H9 (cell line): ENCODE results near the gene RPL22. TPM values are rescaled to one million over a fixed set of nuclear protein-coding genes. Genes with fewer than 3 reads are reported as not detected.

Source experiments
- DNase-seq: peaks from one replicate; pipeline ENCODE4 v3.0.0-alpha.2; 2017
- H2AFZ ChIP-seq: one replicate; pipeline ENCODE4 v1.6.1; 2013; ENCODE audit warnings: mild to moderate bottlenecking, low read length, control low read depth, moderate library complexity
- H2AK5ac ChIP-seq: 2 replicates; pipeline ENCODE4 v1.6.1; 2013; ENCODE audit warnings: low read length, control low read depth, mixed read lengths; ENCODE audit not compliant: insufficient read length
- H2BK120ac ChIP-seq: one replicate; pipeline ENCODE4 v1.6.1; 2013; ENCODE audit warnings: low read depth, mild to moderate bottlenecking, low read length, control low read depth, inconsistent platforms; ENCODE audit not compliant: poor library complexity, severe bottlenecking
- H2BK12ac ChIP-seq: 2 replicates; pipeline ENCODE4 v1.6.1; 2013; ENCODE audit warnings: low read length, control low read depth, mixed read lengths, low read depth; ENCODE audit not compliant: insufficient read length
- H2BK15ac ChIP-seq: 2 replicates; pipeline ENCODE4 v1.6.1; 2013; ENCODE audit warnings: low read depth, low read length, control low read depth
- H2BK20ac ChIP-seq: one replicate; pipeline ENCODE4 v1.6.1; 2013; ENCODE audit warnings: low read depth, mild to moderate bottlenecking, low read length, control low read depth, inconsistent platforms; ENCODE audit not compliant: poor library complexity, severe bottlenecking
- H2BK5ac ChIP-seq: 2 replicates; pipeline ENCODE4 v1.6.1; 2013; ENCODE audit warnings: low read length, control low read depth, mixed read lengths; ENCODE audit not compliant: insufficient read length
- H3K14ac ChIP-seq: 2 replicates; pipeline ENCODE4 v1.6.1; 2013; ENCODE audit warnings: low read length, control low read depth; ENCODE audit not compliant: insufficient read depth
- H3K18ac ChIP-seq: 2 replicates; pipeline ENCODE4 v1.6.1; 2013; ENCODE audit warnings: low read depth, mild to moderate bottlenecking, mixed read lengths, low read length, control low read depth; ENCODE audit not compliant: insufficient read length
- H3K23ac ChIP-seq: 2 replicates; pipeline ENCODE4 v1.6.1; 2013; ENCODE audit warnings: low read length, control low read depth, mixed read lengths, low read depth; ENCODE audit not compliant: insufficient read length
- H3K23me2 ChIP-seq: 2 replicates; pipeline ENCODE4 v1.6.1; 2013; ENCODE audit warnings: low read depth, mild to moderate bottlenecking, mixed read lengths, low read length, control low read depth; ENCODE audit not compliant: insufficient read length, poor library complexity, severe bottlenecking
- H3K27ac ChIP-seq: 2 replicates; pipeline ENCODE4 v1.5.1; 2013; ENCODE audit warnings: low read length, control low read depth, mixed read lengths, low read depth; ENCODE audit not compliant: insufficient read length
- H3K27me3 ChIP-seq: 2 replicates; pipeline ENCODE4 v1.6.1; 2013; ENCODE audit warnings: low read length, control low read depth, inconsistent platforms; ENCODE audit not compliant: insufficient read depth
- H3K4ac ChIP-seq: 2 replicates; pipeline ENCODE4 v1.6.1; 2013; ENCODE audit warnings: low read depth, mild to moderate bottlenecking, control low read depth, inconsistent platforms, low read length, moderate library complexity
- H3K4me1 ChIP-seq: 2 replicates; pipeline ENCODE4 v1.6.1; 2013; ENCODE audit warnings: low read length, control low read depth, inconsistent platforms; ENCODE audit not compliant: insufficient read depth
- H3K4me2 ChIP-seq: 2 replicates; pipeline ENCODE4 v1.6.1; 2013; ENCODE audit warnings: low read length, control low read depth, mixed read lengths; ENCODE audit not compliant: insufficient read length, insufficient read depth
- H3K56ac ChIP-seq: 2 replicates; pipeline ENCODE4 v1.6.1; 2013; ENCODE audit warnings: low read depth, mild to moderate bottlenecking, mixed read lengths, low read length, control low read depth; ENCODE audit not compliant: insufficient read length
- H3K79me1 ChIP-seq: 2 replicates; pipeline ENCODE4 v1.6.1; 2013; ENCODE audit warnings: low read depth, mild to moderate bottlenecking, moderate library complexity, low read length, control low read depth, inconsistent platforms; ENCODE audit not compliant: insufficient read depth, poor library complexity, severe bottlenecking
- H3K79me2 ChIP-seq: 2 replicates; pipeline ENCODE4 v1.6.1; 2013; ENCODE audit warnings: low read length, control low read depth, inconsistent platforms; ENCODE audit not compliant: insufficient read depth
- H3K9ac ChIP-seq: 2 replicates; pipeline ENCODE4 v1.6.1; 2013; ENCODE audit warnings: low read length, control low read depth, mixed read lengths; ENCODE audit not compliant: insufficient read length; ENCODE audit errors: extremely low read depth
- H3K9me3 ChIP-seq: one replicate; pipeline ENCODE4 v1.6.1; 2013; ENCODE audit warnings: low read depth, low read length, inconsistent platforms; ENCODE audit not compliant: control insufficient read depth
- H3T11ph ChIP-seq: one replicate; pipeline ENCODE4 v1.6.1; 2013; ENCODE audit warnings: mild to moderate bottlenecking, low read length, control low read depth, inconsistent platforms
- H4K20me1 ChIP-seq: one replicate; pipeline ENCODE4 v1.6.1; 2013; ENCODE audit not compliant: control insufficient read depth, insufficient read length, insufficient read depth
- H4K5ac ChIP-seq: 2 replicates; pipeline ENCODE4 v1.6.1; 2013; ENCODE audit warnings: low read depth, mild to moderate bottlenecking, mixed read lengths, low read length, control low read depth; ENCODE audit not compliant: insufficient read length
- H4K8ac ChIP-seq: replicated peaks from 2 replicates; pipeline ENCODE4 v1.6.1; 2013; ENCODE audit warnings: low read length, control low read depth, mixed read lengths, low read depth; ENCODE audit not compliant: insufficient read length
- H4K91ac ChIP-seq: 2 replicates; pipeline ENCODE4 v1.6.1; 2013; ENCODE audit warnings: low read depth, mild to moderate bottlenecking, moderate library complexity, mixed read lengths, low read length, control low read depth; ENCODE audit not compliant: insufficient read length
- H3K27ac Mint-ChIP-seq, 3 experiments: 2 replicates in 2 of 3; 3 replicates in 1 of 3; pipeline ENCODE4 v1.8.0; 2020 to 2021; ENCODE audit warnings: mixed read lengths in 3 of 3, mild to moderate bottlenecking in 1 of 3, moderate library complexity in 1 of 3
- H3K27me3 Mint-ChIP-seq: 2 replicates; pipeline ENCODE4 v1.8.0; 2021; ENCODE audit warnings: low read depth, mild to moderate bottlenecking, moderate library complexity, mixed read lengths
- H3K36me3 Mint-ChIP-seq, 3 experiments: 2 replicates in 2 of 3; 3 replicates in 1 of 3; pipeline ENCODE4 v1.8.0; 2020 to 2021; ENCODE audit warnings: low read depth in 3 of 3, mixed read lengths in 3 of 3; ENCODE audit not compliant: insufficient read depth in 1 of 3
- H3K4me1 Mint-ChIP-seq, 2 experiments: 2 replicates each; pipeline ENCODE4 v1.8.0; 2020; ENCODE audit warnings: mixed read lengths in 2 of 2
- H3K4me3 Mint-ChIP-seq, 2 experiments: 2 replicates in 1 of 2; 3 replicates in 1 of 2; pipeline ENCODE4 v1.8.0; 2020 to 2021; ENCODE audit warnings: mild to moderate bottlenecking in 2 of 2, mixed read lengths in 2 of 2, moderate library complexity in 1 of 2
- H3K9me3 Mint-ChIP-seq, 2 experiments: 2 replicates in 1 of 2; 3 replicates in 1 of 2; pipeline ENCODE4 v1.8.0; 2020; ENCODE audit warnings: mild to moderate bottlenecking in 2 of 2, mixed read lengths in 2 of 2, moderate library complexity in 1 of 2
- CTCF ChIP-seq: fragments of 200-600 bp; sonication (generic); conservative IDR thresholded peaks from 3 replicates; pipeline ENCODE4 v1.8.0; 2021; ENCODE audit warnings: antibody characterized with exemption, mild to moderate bottlenecking
- WGBS: extraction: QIAGEN DNeasy Blood & Tissue Kit; methylation state at CpG from one replicate; pipeline ENCODE4 v1.1.7; 2013; ENCODE audit warnings: missing lambda C conversion rate, low lambda C conversion rate, mixed read lengths; ENCODE audit not compliant: insufficient read length; ENCODE audit errors: extremely low coverage; 5-methylcytosine and 5-hydroxymethylcytosine counted together
- total RNA-seq: library from RNA; stranded (reverse); gene quantifications from 2 replicates; pipeline ENCODE4 v1.2.1, GENCODE V29; 2021

Gene RPL22
- total RNA-seq, 1 experiment from 2014 or later: 582 TPM

- Histone ChIP-seq H3K9me3 (no peaks in the 10 kb centered on the region), H3K79me2 (peaks cover 6% of the 10 kb centered on the region; the same call in 1 of the 2 replicates), H3K23me2 (peaks cover 10% of the 10 kb centered on the region), H4K5ac (no peak overlapping the region), H3K23ac (no peak overlapping the region), H3K4me2 (peak overlapping the region; percentile 75), H3K14ac (peak overlapping the region; percentile 53; the same call in 1 of the 2 replicates), H3K27me3 (no peaks in the 10 kb centered on the region), H4K20me1 (no peaks in the 10 kb centered on the region), H3K79me1 (peaks cover 11% of the 10 kb centered on the region), H2BK20ac (no peak overlapping the region), H2AK5ac (no peak overlapping the region), H3K18ac (no peak overlapping the region), H2BK120ac (no peak overlapping the region), H4K91ac (no peak overlapping the region), H2BK12ac (no peak overlapping the region), H3K9ac (peak overlapping the region; percentile 94), H4K8ac (no peak overlapping the region), H2BK15ac (no peak overlapping the region), H2BK5ac (no peak overlapping the region), H3T11ph (no peak overlapping the region), H3K4me1 (peaks cover 2% of the 10 kb centered on the region; the same call in 1 of the 2 replicates), H3K4ac (no peak overlapping the region), H3K56ac (no peak overlapping the region), H3K27ac (no peak overlapping the region), H2AFZ (no peak overlapping the region)
- DNase-seq: no peak
- Mint-ChIP-seq H3K27me3 (no peaks in the 10 kb centered on the region), H3K9me3 (no peaks in the 10 kb centered on the region; a peak in 2 of 5 replicates), H3K36me3 (peaks cover 26 to 42% (median 39%) of the 10 kb centered on the region in 3 experiments; a peak in 6 of 7 replicates), H3K4me1 (peaks cover 33 to 43% of the 10 kb centered on the region in 2 experiments), H3K4me3 (peak overlapping the region; percentile 87 to 92), H3K27ac (peak overlapping the region; percentile 58 to 95 (median 94); a peak in 4 of 7 replicates)
- no peak for TF ChIP-seq CTCF
- WGBS: no CpG with 5 or more reads among the region's 30 CpGs
Observed at GRCh38 chr1:6235296-6235677, 35.9 kb upstream of the RPL22 start.
